HG02884 (cell line): ENCODE measurements around the gene GCN1.

Source experiments
- ATAC-seq: cut with Tn5 transposase; IDR thresholded peaks from one replicate; pipeline ENCODE4 v1.9.1; 2021; ENCODE audit warnings: mild to moderate bottlenecking, moderate library complexity; ENCODE audit not compliant: unreplicated experiment

Gene GCN1

DNA sequence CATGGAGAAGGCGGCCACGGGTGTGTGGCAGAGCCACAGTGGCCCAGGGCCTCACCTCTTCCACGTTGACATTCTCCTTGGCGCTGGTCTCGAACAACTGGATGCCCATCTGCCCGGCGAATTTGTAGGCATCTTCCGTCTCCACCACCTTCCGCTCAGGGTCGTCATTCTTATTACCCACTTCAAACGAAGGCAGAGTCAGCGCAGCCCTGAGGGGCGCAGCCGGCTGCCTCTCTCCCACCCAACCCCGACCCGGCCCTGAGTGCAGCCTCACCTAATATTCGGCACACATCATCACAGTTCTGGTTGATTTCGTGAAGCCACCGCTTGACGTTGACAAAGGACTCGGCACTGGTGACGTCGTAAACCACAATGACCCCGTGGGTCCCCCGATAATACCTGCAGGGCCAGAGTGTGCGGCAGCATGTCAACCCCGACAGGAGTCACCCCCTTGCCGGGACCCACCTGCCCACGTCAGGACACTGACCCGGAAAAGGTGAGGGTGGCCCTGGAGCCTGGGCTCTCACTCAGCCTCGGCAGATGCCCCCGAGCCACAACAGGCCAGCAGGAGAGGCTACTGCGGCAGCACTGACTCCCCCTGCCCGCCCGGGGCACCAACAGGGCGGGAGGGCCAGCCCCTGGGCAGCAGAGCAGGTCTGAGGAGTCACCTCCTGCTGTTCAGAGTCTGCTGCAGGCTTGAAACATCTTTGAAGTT is 95.6 kb downstream of the GCN1 start:
- no peak for ATAC-seq

- no peak for ATAC-seq
Observed at GRCh38 chr12:120096671-120097202, 97.8 kb downstream of the GCN1 start.

DNA sequence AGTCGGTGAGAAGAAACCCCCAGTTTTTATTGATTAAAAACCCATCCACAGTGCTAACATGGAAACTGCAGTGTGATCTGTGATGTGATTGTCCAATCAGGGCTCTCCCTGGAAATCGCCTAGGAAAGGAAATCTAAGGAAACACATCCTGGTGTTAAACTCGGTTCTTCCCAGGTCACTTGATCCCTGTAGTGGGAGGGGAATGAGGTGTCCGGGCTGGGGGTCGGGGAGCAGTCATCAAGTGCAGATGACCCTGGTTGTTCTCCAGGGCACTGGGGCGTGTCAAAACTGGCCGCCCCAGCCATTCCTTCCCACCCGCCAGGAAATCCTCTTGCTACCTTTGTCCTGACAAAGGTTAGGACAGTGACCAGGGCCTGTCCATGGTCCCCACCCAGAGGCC is 98.8 kb downstream of the GCN1 start:
- no peak for ATAC-seq

DNA sequence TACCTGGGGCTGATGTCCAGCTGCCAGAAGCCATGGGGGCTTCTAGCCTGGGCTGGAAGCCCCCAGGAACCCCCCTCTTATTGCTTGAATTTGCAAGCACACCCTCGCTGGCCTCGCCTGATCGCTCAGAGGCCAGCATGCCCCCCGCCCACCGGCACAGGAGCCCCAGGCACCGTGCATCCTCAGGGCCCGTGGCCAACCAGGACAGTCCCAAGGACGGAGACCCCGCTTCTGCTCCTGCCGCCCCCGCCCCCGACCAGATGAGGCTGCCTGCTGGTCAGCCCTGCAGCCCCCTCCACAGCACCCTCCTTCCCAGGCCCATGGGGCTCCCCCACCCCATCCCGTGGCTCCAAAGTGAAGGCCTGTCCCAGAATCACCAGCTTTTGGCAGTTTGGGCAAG is 99.2 kb downstream of the GCN1 start:
- no peak for ATAC-seq

GRCh38 chr12:120094485-120094884 is 100.0 kb downstream of the GCN1 start:
- no peak for ATAC-seq

- ATAC-seq = no peak
Observed at GRCh38 chr12:120093592-120094355, 100.7 kb downstream of the GCN1 start.

DNA sequence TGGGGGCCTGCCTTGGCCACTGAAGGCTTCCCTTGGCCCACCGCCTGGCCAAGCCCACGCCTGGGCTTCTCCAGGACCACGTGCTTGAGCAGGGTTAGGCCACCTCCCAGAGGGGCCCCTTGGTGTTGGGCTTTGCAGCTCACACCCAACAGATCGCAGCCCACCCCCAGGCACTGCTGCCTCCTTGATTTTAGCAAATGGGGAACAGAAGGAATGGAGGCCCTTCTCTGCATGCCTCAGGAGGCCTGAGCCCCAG is 101.3 kb downstream of the GCN1 start:
- ATAC-seq = no peak

GRCh38 chr12:120092551-120093335 is 101.8 kb downstream of the GCN1 start:
- ATAC-seq = no peak

DNA sequence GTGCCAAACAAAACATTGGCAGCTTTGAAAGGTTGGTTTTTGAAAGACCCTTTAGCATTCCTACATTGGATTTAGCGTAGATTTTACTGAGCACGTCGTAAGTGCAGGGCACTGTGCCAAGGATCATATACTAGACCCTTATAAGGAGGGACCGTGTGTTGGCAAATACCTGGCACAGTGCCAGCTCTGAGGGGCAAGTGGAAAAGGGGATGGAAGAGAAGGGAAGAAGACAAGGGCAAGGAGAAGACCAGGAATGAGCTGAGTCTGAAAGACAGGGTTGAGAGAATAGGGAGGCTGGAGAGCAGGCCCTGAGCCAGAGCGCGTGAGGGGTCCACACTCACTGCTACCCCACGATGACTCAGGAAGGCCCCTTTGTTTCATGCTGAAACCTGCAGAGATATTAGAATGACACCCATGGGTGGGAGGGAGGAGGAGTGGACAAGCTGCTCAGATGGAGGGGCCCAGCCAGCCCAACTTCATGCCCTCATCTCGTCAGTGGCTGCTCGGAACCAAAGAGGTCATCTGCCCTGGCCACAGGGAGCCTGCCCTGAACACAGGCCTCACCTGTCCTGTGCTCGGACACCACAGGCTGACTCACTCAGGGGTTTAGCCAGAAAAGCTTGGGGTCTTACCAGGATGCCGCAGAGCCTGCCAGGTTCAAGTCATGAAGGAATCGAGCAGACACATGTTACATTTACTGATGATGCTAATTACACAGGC is 103.0 kb downstream of the GCN1 start:
- no peak for ATAC-seq

- no peak for ATAC-seq
Observed at GRCh38 chr12:120090626-120091295, 103.8 kb downstream of the GCN1 start.

- ATAC-seq = no peak
Observed at GRCh38 chr12:120090206-120090605, 104.3 kb downstream of the GCN1 start.

GRCh38 chr12:120089796-120090195 is 104.7 kb downstream of the GCN1 start:
- ATAC-seq = no peak

- ATAC-seq = no peak
Observed at GRCh38 chr12:120089105-120089504, 105.4 kb downstream of the GCN1 start.

DNA sequence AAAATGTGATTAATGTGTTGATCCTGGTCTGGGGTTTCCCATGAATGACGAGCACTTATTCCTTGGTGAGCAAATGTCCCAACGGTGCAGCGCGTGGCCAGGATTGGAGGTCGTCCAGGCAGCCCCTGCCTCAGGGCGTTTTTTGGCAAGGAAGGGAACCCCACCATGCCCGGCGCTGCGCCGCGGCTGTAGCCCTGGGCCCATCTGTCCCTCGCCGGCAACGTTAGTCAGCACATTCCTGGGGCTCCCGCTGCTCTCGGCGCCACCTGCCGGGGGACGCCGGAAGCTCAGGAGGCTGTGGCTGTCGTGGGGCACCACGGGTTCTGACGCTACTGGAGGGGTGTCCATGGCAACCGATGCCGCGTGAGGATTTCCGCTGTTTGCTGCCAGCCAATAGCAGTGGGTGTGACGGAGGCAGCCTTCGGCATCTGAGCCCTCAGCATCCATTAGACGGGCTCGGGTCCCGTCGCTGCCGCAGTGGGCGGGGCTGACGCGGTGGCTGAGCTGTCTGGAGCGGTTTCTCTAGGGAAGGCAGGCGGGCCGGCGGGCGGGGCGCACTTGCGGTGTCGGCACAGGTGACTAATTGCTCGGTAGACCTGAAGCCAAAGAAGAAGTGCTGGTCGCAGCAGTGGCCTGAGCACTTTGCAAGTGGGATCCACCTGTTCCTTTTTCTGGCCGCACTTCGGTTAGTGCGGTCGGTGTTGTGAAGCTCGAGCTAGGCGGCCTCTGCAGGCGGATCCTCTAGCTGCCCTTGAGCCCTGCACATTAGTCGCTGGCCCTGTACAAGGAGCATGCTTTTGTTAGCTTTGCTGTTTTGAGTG is 107.5 kb downstream of the GCN1 start:
- ATAC-seq = peak; percentile 95

DNA sequence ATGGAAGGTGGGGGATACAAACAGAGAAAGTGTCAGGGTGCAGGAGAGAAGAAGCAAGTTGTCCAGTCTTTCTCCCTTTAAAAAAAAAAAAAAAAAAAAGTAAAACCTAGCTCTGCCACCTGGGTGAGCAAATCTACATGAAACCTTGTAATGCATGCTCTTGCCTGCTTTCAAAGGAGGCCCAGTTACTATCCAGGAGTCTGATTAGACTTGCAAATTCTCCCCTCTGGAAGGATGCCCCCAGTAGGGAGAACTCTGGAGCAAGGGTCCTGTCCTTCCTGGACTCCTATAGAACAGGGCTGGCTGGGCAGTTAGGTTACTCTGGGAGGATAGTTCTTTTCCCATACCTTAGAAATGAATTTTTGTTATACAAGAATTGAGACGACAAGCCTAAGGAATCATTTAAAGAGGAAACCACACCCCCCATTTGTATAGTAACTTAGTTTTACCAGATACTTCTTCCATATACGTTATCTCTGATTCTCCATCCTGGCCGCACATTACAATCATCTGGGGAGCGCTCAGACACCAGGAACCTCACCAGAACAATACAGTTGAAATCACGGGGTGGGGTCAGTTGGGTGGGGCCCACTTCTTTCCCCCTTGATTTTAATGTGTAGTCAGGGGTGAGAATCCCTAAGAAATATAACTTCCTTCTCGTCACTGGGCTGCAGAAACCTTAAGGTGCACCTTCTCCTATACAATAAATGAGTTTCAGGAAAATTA is 108.4 kb downstream of the GCN1 start:
- ATAC-seq = no peak

DNA sequence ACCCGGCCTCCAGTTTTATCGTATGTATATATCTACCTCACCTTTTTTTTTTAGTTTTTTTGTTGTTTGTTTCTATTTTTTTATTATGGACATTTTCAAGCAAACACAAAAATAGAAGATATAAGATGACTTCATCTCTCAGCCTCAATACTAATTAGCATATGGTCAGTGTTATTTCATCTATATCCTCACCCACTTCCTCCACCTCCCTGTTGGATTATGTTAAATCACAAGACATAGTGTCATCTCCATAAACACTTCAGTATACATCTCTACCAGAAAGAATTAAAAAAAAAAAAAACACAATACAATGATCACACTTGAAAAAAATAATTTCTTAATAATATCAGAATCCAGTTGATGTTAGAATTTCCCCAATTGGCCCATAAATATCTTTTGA is 112.9 kb downstream of the GCN1 start:
- no peak for ATAC-seq

- no peak for ATAC-seq
Observed at GRCh38 chr12:120079411-120080400, 114.8 kb downstream of the GCN1 start.

GRCh38 chr12:120078868-120079267 is 115.6 kb downstream of the GCN1 start:
- ATAC-seq = no peak
